HEK293 (cell line): ENCODE results near the gene PNPLA2.
A peak's percentile ranks its signal among the peaks of the same experiment; 100 is the strongest.

Experiments used
- CTCF ChIA-PET: fragments of 350-600 bp; formaldehyde crosslinking; extraction: SDS; loops from one replicate; lab custom pipeline; 2021; ENCODE audit warnings: antibody characterized with exemption; lab: Yijun Ruan, JAX
- POLR2A ChIA-PET: fragments of 300-600 bp; formaldehyde crosslinking; extraction: SDS; loops from one replicate; lab custom pipeline; 2020; ENCODE audit warnings: antibody characterized with exemption, inconsistent platforms; lab: Yijun Ruan, JAX
- H3K27ac ChIP-seq: fragments of 200-500 bp; sonication (Bioruptor generic); 2 replicates; pipeline ENCODE4 v1.5.1; 2014; ENCODE audit warnings: low read depth, low read length, control low read depth, inconsistent platforms; ENCODE audit errors: extremely low read depth
- H3K36me3 ChIP-seq, 2 experiments: fragments of 200-500 bp in 1 of 2; sonication (Bioruptor generic) in 1 of 2; 1 replicate in 1 of 2; 2 replicates in 1 of 2; pipeline ENCODE4 v1.5.1; 2014 to 2017; ENCODE audit warnings: inconsistent platforms in 2 of 2, low read length in 2 of 2; ENCODE audit not compliant: control insufficient read depth in 2 of 2, insufficient read depth in 1 of 2
- H3K4me1 ChIP-seq: fragments of 200-500 bp; sonication (Bioruptor generic); 2 replicates; pipeline ENCODE4 v1.5.1; 2014; ENCODE audit warnings: mild to moderate bottlenecking, low read length, inconsistent platforms; ENCODE audit not compliant: control insufficient read depth, insufficient read depth
- H3K4me3 ChIP-seq: 2 replicates; pipeline ENCODE4 v1.5.1; 2011; ENCODE audit warnings: low read depth, mild to moderate bottlenecking, control low read depth, low read length, moderate library complexity
- H3K9me3 ChIP-seq: fragments of 200-500 bp; sonication (Bioruptor generic); 2 replicates; pipeline ENCODE4 v1.5.1; 2014; ENCODE audit warnings: low read depth, low read length, inconsistent platforms; ENCODE audit not compliant: control insufficient read depth, insufficient read depth
- GLIS1 ChIP-seq: fragments of 450-650 bp; formaldehyde crosslinking; IDR thresholded peaks from 2 replicates; pipeline ENCODE4 v1.5.1; 2016; ENCODE audit warnings: missing biosample characterization, missing genetic modification characterization
- GLIS2 ChIP-seq: fragments of 450-650 bp; formaldehyde crosslinking; IDR thresholded peaks from 2 replicates; pipeline ENCODE4 v1.5.1; 2016; ENCODE audit warnings: missing biosample characterization, missing genetic modification characterization
- SP7 ChIP-seq: fragments of 450-650 bp; formaldehyde crosslinking; IDR thresholded peaks from 2 replicates; pipeline ENCODE4 v1.5.1; 2016; ENCODE audit warnings: missing biosample characterization, missing genetic modification characterization
- ZBTB48 ChIP-seq: fragments of 450-650 bp; formaldehyde crosslinking; IDR thresholded peaks from 2 replicates; pipeline ENCODE4 v1.5.1; 2016; ENCODE audit warnings: missing biosample characterization, missing genetic modification characterization
- ZFHX2 ChIP-seq: fragments of 450-650 bp; formaldehyde crosslinking; conservative IDR thresholded peaks from 2 replicates; pipeline ENCODE4 v1.5.1; 2016; ENCODE audit warnings: missing biosample characterization, missing genetic modification characterization
- ZFP37 ChIP-seq: fragments of 450-650 bp; formaldehyde crosslinking; IDR thresholded peaks from 2 replicates; pipeline ENCODE4 v1.5.1; 2016; ENCODE audit warnings: missing biosample characterization, missing genetic modification characterization
- ZNF16 ChIP-seq: fragments of 450-650 bp; formaldehyde crosslinking; IDR thresholded peaks from 2 replicates; pipeline ENCODE4 v1.5.1; 2016; ENCODE audit warnings: low read depth, missing biosample characterization, missing genetic modification characterization
- ZNF202 ChIP-seq: fragments of 450-650 bp; formaldehyde crosslinking; IDR thresholded peaks from 2 replicates; pipeline ENCODE4 v1.5.1; 2016; ENCODE audit warnings: missing biosample characterization, missing genetic modification characterization, borderline replicate concordance
- ZNF280C ChIP-seq: fragments of 450-650 bp; formaldehyde crosslinking; IDR thresholded peaks from 2 replicates; pipeline ENCODE4 v1.5.1; 2016; ENCODE audit warnings: missing biosample characterization, missing genetic modification characterization
- ZNF366 ChIP-seq: fragments of 450-650 bp; formaldehyde crosslinking; conservative IDR thresholded peaks from 2 replicates; pipeline ENCODE4 v1.5.1; 2016; ENCODE audit warnings: missing biosample characterization, missing genetic modification characterization
- ZNF514 ChIP-seq: fragments of 450-650 bp; formaldehyde crosslinking; IDR thresholded peaks from 2 replicates; pipeline ENCODE4 v1.5.1; 2016; ENCODE audit warnings: missing biosample characterization, missing genetic modification characterization
- ZNF600 ChIP-seq: fragments of 450-650 bp; formaldehyde crosslinking; IDR thresholded peaks from 2 replicates; pipeline ENCODE4 v1.5.1; 2016; ENCODE audit warnings: missing biosample characterization, missing genetic modification characterization
- ZNF654 ChIP-seq: fragments of 450-650 bp; formaldehyde crosslinking; IDR thresholded peaks from 2 replicates; pipeline ENCODE4 v1.5.1; 2016; ENCODE audit warnings: low read depth, missing biosample characterization, missing genetic modification characterization
- ZNF792 ChIP-seq: fragments of 450-650 bp; formaldehyde crosslinking; IDR thresholded peaks from 2 replicates; pipeline ENCODE4 v1.5.1; 2016; ENCODE audit warnings: missing biosample characterization, missing genetic modification characterization
- ZSCAN23 ChIP-seq: fragments of 450-650 bp; formaldehyde crosslinking; IDR thresholded peaks from 2 replicates; pipeline ENCODE4 v1.5.1; 2016; ENCODE audit warnings: missing biosample characterization, missing genetic modification characterization
- TF ChIP-seq, protein P1 (sequence below): fragments of 450-650 bp; formaldehyde crosslinking; IDR thresholded peaks from 2 replicates; pipeline ENCODE4 v1.5.1; 2017; ENCODE audit warnings: missing biosample characterization, missing genetic modification characterization
- TF ChIP-seq, protein P2 (sequence below): fragments of 450-650 bp; formaldehyde crosslinking; IDR thresholded peaks from 2 replicates; pipeline ENCODE4 v1.5.1; 2016; ENCODE audit warnings: missing biosample characterization, missing genetic modification characterization
- TF ChIP-seq, protein P3 (sequence below): fragments of 450-650 bp; formaldehyde crosslinking; IDR thresholded peaks from 2 replicates; pipeline ENCODE4 v1.5.1; 2017; ENCODE audit warnings: missing biosample characterization, missing genetic modification characterization

The PNPLA2 gene

DNA sequence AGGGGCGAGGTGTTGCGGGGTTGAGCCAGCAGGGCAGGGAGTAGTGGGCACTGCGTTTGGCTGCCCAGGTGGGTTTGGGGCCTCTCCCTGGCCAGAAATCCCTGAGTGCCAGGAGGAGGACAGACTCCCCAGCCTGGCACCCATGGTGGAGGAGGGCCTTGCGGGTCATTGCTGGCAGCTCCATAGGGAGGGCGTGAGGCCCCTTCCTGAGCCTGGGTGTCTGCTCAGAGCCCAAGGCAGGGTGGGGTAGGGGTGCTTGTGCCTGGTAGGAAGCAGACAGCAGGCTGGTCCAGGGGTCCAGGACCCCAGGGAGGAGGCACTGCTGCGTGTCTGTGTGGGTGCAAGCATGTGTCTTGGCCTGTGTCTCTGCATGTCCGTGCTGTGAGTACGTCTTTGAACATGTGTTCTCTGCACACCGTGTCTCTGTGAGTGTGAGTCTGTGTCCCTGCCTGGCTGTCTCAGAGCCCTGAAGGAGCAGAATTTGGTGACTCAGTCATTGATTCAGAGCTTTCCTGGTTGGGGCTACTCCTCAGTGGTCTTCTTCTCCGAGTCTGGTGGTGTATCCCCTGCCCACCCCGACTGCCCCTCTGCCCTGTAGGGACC, 27.9 kb downstream of the PNPLA2 start:
- 0 out of 2 replicates have a peak, but pooled peaks cover 6% of the 10 kb centered on the region for H3K4me1 ChIP-seq
- H3K36me3 ChIP-seq, result no peaks in the 10 kb centered on the region
- no peaks in the 10 kb centered on the region for H3K9me3 ChIP-seq
- no peak overlapping the region for H3K27ac ChIP-seq
- ChIA-PET POLR2A (interaction anchor here (1.5 to 1.9 kb wide), 2 partner anchors 11 to 27 kb away, joined by 3 to 6 read pairs; partner anchors contain the start of gene PNPLA2), CTCF (interaction anchor here (0.6 to 2.3 kb wide), 3 partner anchors 18 to 205 kb away, joined by 3 to 9 read pairs (median 3); partner anchors contain the start of gene TALDO1)
- no peak overlapping the region for H3K4me3 ChIP-seq
- TF ChIP-seq, protein P1, sequence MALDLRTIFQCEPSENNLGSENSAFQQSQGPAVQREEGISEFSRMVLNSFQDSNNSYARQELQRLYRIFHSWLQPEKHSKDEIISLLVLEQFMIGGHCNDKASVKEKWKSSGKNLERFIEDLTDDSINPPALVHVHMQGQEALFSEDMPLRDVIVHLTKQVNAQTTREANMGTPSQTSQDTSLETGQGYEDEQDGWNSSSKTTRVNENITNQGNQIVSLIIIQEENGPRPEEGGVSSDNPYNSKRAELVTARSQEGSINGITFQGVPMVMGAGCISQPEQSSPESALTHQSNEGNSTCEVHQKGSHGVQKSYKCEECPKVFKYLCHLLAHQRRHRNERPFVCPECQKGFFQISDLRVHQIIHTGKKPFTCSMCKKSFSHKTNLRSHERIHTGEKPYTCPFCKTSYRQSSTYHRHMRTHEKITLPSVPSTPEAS (tag by site-specific recombination), result no peak
- TF ChIP-seq ZFP37 (tag by site-specific recombination) (no peak), ZNF600 (tag by site-specific recombination) (0 out of 2 replicates have a peak, but pooled peaks have one; percentile 2)
- TF ChIP-seq, protein P2, sequence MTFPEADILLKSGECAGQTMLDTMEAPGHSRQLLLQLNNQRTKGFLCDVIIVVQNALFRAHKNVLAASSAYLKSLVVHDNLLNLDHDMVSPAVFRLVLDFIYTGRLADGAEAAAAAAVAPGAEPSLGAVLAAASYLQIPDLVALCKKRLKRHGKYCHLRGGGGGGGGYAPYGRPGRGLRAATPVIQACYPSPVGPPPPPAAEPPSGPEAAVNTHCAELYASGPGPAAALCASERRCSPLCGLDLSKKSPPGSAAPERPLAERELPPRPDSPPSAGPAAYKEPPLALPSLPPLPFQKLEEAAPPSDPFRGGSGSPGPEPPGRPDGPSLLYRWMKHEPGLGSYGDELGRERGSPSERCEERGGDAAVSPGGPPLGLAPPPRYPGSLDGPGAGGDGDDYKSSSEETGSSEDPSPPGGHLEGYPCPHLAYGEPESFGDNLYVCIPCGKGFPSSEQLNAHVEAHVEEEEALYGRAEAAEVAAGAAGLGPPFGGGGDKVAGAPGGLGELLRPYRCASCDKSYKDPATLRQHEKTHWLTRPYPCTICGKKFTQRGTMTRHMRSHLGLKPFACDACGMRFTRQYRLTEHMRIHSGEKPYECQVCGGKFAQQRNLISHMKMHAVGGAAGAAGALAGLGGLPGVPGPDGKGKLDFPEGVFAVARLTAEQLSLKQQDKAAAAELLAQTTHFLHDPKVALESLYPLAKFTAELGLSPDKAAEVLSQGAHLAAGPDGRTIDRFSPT (tag by site-specific recombination), result peak; percentile 48; the same call in 1 of the 2 replicates

- H3K27ac ChIP-seq, result no peak overlapping the region
- CTCF ChIA-PET, result interaction anchor here (0.7 to 1.8 kb wide), 9 partner anchors 9 to 1425 kb away, joined by 3 to 10 read pairs (median 5); no protein-coding TSS in a partner anchor
- POLR2A ChIA-PET, result interaction anchor here (1.1 to 1.9 kb wide), 3 partner anchors 9 to 48 kb away, joined by 3 to 6 read pairs (median 3); partner anchors contain the start of gene PNPLA2
- no peak for TF ChIP-seq GLIS1
- no peak for TF ChIP-seq ZNF366 (tag by site-specific recombination)
- TF ChIP-seq GLIS2 (tag by site-specific recombination), result no peak
- no peak for TF ChIP-seq ZNF280C
- no peak for TF ChIP-seq SP7
- TF ChIP-seq ZNF792 (tag by site-specific recombination), result no peak
- no peak for TF ChIP-seq ZSCAN23 (tag by site-specific recombination)
- 0 out of 2 replicates have a peak, but pooled peaks cover 6% of the 10 kb centered on the region for H3K4me1 ChIP-seq
- H3K36me3 ChIP-seq, result no peaks in the 10 kb centered on the region
- H3K9me3 ChIP-seq, result no peaks in the 10 kb centered on the region
- no peak overlapping the region for H3K4me3 ChIP-seq
Observed at GRCh38 chr11:847876-848275, 29.2 kb downstream of the PNPLA2 start.

DNA sequence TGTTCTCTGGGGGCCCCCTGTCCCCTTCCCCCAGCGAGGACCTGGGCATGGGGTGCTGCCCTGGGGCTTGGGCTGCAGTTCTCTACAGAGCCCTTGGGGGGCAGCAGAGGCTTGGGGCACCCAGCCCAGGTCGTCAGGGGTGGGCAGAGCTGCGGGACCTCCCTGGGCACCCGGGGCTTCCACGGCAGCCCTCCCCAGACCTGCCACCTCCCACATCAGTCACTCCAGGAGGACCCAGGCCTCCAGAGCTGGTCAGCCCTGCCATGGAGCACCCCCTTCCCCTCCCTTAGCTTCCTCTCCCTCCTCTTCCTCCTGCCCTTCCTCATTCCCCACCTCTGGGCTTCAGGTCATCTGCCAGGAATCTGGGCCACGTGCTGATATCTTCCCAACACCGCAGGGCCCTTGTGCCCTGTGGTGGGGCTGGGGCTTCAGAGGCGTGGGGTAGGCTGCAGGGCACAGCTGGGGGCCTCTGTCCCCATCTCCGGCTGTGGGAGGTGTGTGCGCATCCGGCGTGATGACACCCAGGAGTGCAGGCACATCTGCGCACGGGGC, 29.7 kb downstream of the PNPLA2 start:
- 0 out of 2 replicates have a peak, but pooled peaks cover 6% of the 10 kb centered on the region for H3K4me1 ChIP-seq
- POLR2A ChIA-PET, result interaction anchor here (0.6 to 1.1 kb wide), 3 partner anchors 8 to 47 kb away, joined by 3 read pairs; no protein-coding TSS in a partner anchor
- TF ChIP-seq ZFHX2 (no peak), ZBTB48 (tag by site-specific recombination) (0 out of 2 replicates have a peak, but pooled peaks have one; percentile 27), ZNF202 (no peak), ZNF16 (no peak), ZNF514 (tag by site-specific recombination) (no peak), ZNF654 (tag by site-specific recombination) (peak; percentile 33), SP7 (no peak)
- TF ChIP-seq, protein P3, sequence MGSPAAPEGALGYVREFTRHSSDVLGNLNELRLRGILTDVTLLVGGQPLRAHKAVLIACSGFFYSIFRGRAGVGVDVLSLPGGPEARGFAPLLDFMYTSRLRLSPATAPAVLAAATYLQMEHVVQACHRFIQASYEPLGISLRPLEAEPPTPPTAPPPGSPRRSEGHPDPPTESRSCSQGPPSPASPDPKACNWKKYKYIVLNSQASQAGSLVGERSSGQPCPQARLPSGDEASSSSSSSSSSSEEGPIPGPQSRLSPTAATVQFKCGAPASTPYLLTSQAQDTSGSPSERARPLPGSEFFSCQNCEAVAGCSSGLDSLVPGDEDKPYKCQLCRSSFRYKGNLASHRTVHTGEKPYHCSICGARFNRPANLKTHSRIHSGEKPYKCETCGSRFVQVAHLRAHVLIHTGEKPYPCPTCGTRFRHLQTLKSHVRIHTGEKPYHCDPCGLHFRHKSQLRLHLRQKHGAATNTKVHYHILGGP, result no peak
- TF ChIP-seq, protein P2 (tag by site-specific recombination), result 0 out of 2 replicates have a peak, but pooled peaks have one; percentile 23

More for the DNA sequence above, 29.7 kb downstream of the PNPLA2 start:
- Histone ChIP-seq H3K4me3 (no peak overlapping the region), H3K27ac (no peak overlapping the region), H3K9me3 (no peaks in the 10 kb centered on the region), H3K36me3 (no peaks in the 10 kb centered on the region)
- CTCF ChIA-PET, result interaction anchor here (0.7 to 1.8 kb wide), 11 partner anchors 9 to 203 kb away, joined by 3 to 10 read pairs (median 3); no protein-coding TSS in a partner anchor
